ENCODE results near the gene PLCL1.

- TF ChIP-seq POLR2A (IDR thresholded peaks at IDR 0.05) (no peak), CTCF (IDR thresholded peaks at IDR 0.05) (no peak)
Measured at GRCh38 chr2:197839327-197839726, 34.9 kb downstream of the PLCL1 start.

Data from adrenal gland (tissue), 5 donors.